Erythroblast (primary cell): ENCODE results near the gene TP53I13.

Source experiments
- DNase-seq, 2 experiments: peaks; one replicate each; lab custom pipeline; 2025; lab: John Stamatoyannopoulos, UW
- GATA1 ChIP-seq: IDR thresholded peaks from 2 replicates; pipeline ENCODE4 v1.6.1; 2011; ENCODE audit warnings: low read depth, mild to moderate bottlenecking, control low read depth, low read length, moderate library complexity
- POLR2A ChIP-seq: IDR thresholded peaks from 2 replicates; pipeline ENCODE4 v1.6.1; 2011; ENCODE audit warnings: mild to moderate bottlenecking, low read length

TP53I13 gene

DNA sequence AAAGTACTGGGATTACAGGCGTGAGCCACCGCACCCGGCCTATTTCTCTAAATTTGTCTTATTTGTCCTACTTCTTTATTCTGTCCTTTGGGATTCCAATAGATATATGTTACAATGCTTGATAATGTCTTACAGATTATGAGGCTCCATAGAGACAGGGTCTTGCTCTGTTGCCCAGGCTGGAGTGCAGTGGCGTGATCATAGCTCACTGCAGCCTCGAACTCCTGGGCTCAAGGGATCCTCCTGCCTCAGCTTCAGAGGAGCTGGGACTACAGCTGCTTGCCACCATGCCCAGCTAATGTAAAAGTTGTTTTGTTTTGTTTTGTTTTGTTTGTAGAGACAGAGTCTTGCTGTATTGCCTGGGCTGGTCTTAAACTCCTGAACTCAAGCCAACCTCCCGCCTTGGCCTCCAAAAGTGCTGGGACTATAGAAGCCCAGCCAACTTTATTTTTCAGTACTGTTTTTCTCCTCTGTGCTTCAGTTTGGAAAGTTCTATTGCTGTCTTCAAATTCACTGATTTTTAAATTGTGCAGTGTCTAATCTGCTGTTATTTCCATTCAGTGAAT lies 34.7 kb downstream of the TP53I13 start:
- DNase-seq, result no peak
- TF ChIP-seq POLR2A (no peak), GATA1 (no peak)

DNA sequence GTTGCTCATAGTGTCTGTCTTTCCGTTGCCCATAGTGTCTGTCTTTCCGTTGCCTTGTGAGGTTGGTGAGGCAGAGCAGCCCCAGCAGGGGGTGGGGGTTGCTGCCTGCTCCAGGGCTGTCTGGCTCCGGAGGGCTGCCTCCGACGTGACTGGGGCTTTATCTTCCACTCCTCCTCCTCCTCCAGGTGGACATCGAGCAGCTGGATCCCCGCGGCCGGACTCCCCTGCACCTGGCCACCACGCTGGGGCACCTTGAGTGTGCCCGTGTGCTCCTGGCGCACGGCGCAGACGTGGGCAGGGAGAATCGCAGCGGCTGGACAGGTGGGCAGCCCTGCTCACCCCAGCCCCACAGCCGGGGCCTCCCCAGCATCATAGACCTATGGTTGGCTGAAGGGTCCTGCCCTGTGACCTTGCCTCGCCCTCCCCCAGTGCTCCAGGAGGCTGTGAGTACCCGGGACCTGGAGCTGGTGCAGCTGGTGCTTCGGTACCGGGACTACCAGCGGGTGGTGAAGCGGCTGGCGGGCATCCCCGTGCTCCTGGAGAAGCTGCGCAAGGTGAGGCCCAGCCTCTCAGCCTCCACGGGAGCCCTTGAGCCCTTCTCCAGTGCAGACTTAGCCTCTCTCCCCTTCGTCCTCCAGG lies 39.2 kb downstream of the TP53I13 start:
- TF ChIP-seq GATA1 (no peak), POLR2A (no peak)
- DNase-seq, result no peak

DNA sequence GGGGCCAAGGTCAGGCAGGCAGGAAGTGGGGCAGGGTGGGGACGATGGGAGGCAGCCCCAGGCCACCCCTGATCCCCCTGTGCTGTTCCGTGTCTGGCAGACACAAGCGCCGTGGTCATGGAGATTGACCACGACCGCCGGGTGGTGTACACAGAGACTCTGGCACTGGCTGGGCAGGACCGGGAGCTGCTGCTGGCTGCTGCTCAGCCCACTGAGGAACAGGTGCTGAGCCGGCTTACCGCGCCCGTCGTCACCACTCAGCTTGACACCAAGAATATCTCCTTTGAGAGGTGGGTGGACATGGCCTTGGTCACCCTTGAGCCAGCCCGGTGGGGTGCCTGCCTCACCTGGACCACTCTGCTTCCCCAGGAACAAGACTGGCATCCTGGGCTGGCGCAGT lies 40.5 kb downstream of the TP53I13 start:
- DNase-seq, result no peak
- TF ChIP-seq POLR2A (no peak), GATA1 (no peak)

DNA sequence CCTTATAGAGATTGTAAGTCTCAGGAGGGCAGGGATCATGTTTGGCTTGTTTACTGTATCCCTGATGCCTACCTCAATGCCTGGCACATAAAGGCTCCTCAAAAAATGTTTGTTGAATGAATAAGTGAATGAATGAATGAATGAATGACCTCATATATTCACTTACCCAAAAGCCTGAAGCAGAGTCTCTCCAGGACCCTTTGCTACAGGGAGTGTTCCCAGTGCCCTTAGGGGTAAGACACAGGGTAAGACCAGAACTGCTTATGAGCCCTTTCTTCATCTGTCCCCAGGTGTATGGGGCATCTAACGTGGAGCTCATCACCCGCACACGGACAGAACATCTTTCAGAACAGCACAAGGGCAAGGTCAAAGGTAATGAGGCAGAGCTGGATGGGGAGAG lies 41.9 kb downstream of the TP53I13 start:
- TF ChIP-seq GATA1, result no peak
- no peak for TF ChIP-seq POLR2A
- DNase-seq, result no peak

DNA sequence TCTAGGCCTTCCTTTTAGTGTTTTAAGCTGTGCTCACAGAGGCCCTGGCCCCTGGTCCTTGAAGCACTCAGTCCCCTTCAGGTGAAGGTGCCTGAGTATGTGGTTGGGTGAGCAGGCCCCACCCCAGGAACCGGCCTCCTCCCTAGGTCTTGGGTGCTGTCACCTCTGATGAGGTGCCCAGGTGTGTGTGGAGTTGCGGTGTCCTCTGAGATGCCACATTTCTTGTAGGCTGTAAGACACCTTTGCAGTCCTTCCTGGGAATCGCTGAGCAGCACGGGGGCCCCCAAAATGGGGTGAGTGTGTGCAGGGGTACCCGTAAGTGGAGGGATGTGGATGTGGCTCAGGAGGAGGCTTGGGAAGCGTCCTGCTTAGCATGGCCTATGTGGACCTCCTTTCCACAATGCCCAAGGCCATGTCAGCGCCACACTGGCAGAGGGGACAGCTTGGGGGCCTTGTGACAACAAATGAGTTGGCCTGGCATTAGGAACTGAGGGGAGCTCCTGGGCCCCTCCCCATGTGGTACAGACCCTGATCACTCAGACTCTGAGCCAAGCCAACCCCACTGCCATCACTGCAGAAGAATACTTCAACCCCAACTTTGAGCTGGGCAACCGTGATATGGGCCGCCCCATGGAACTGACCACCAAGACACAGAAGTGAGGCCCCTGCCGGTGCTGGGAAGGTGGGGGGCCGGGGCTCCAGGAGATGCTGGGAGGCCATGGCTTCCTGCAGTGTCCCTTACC lies 43.0 kb downstream of the TP53I13 start:
- TF ChIP-seq POLR2A, result no peak
- TF ChIP-seq GATA1, result no peak
- no peak for DNase-seq

- DNase-seq, result no peak
- TF ChIP-seq POLR2A (no peak), GATA1 (no peak)
These were observed 43.5 kb downstream of the TP53I13 start for GRCh38 chr17:29612094-29612403.

- DNase-seq, result no peak
- TF ChIP-seq GATA1, result no peak
- TF ChIP-seq POLR2A, result no peak
These were observed 44.1 kb downstream of the TP53I13 start for GRCh38 chr17:29612404-29613280.

- DNase-seq, result peak; percentile 89 to 93
- TF ChIP-seq POLR2A (no peak), GATA1 (no peak)
These were observed 44.9 kb downstream of the TP53I13 start for GRCh38 chr17:29613352-29613837.

- TF ChIP-seq POLR2A, result no peak
- TF ChIP-seq GATA1, result no peak
- no peak for DNase-seq
These were observed 45.4 kb downstream of the TP53I13 start for GRCh38 chr17:29613856-29614255.

DNA sequence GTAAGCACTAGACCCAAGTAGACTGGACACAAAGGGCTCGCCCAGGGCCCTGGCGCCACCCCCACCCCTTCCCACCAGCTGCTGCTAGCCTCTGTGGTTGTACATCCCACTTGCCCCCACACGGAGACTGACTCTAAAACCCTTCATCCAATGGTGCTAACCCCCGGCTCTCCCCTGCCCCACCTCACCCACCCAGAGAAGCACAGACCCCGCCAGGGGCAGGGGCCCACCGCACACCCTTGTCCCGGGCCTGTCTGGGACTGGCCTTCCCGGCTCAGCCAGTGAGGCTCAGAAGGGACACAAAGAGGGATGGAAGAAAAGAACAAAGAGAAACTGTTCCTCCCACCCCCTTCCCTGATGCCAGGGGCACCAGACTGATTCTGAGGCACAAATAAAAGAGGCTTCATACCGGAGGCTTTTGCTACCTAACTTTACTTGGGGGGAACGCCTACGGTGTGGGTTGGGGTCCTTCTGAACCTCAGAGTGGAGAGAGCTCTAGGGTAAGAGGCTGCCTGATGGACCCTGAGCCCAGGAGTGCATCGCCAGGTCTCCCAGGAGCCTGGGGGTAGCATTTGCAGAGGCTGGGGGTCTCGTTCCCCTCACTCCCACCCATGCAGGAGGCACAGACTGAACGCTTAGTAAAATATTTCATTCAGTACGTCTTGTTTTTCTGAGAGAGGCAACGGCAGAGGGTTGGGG lies 46.0 kb downstream of the TP53I13 start:
- DNase-seq, result no peak
- TF ChIP-seq GATA1 (no peak), POLR2A (no peak)

GRCh38 chr17:29615048-29615385 lies 46.5 kb downstream of the TP53I13 start:
- DNase-seq, result peak; percentile 67 to 68
- TF ChIP-seq POLR2A (no peak), GATA1 (no peak)

DNA sequence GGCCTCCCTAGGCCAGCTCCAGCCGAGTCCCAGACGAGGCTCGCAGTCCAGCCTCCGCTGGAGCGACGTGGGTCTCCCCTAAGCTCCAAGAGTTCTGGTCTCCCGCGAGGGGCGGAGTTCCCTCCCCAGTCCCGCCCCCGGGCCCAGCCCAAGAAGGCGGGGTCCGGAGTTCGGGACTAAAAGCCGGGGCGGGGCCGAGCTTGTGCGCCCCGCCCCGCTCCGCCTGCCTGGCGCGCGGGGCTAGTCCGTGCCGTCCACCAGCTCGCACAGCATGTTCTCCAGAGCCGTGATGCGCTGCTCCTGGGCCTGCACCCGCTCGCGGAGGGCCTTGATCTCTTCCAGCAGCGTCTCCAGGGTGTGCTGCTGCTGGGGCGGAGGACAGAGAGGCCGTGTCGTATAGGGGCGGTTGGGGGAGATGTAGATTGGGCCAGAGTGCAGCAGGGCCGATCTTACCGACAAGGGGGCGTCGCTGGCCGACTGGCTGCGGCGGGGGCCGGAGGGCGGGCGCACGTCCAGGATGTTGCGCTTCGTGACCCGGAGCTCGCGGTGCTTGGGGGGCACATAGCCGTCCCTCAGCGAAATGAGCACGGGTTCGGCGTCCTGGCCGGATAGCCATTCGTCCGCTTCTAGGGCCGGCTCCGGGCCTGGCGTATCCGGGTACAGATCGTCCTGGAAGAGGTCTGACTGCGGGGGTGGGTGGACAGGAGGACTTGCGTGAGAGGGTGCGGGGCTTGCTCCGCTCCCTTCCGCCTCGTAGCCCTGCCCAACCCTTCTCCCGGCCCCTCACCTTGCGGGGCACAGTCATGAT lies 47.2 kb downstream of the TP53I13 start:
- DNase-seq, result peak; percentile 86 to 91
- TF ChIP-seq POLR2A, result no peak
- no peak for TF ChIP-seq GATA1
